ENCODE data around the gene KIF26A. TPM values are rescaled to one million over a fixed set of nuclear protein-coding genes. Genes with fewer than 3 reads are reported as not detected.

KIF26A gene
- polyA plus RNA-seq, 1 of the 3 experiments (the other 2 are of a cell fraction) = 1.7 TPM

GRCh38 chr14:104151026-104151381, 12.6 kb downstream of the KIF26A start (continued):
- no peak for TF ChIP-seq REST (IDR thresholded peaks at IDR 0.05; ENCODE audit: low read depth, low read length)
- no peak for TF ChIP-seq CHD2 (IDR thresholded peaks at IDR 0.05; ENCODE audit: low read length, partially characterized antibody)
- TF ChIP-seq SMC3 (IDR thresholded peaks at IDR 0.05; ENCODE audit: low read depth, low read length) = no peak
- TF ChIP-seq USF2 (IDR thresholded peaks at IDR 0.05; ENCODE audit: borderline replicate concordance, low read depth, low read length) = no peak
- TF ChIP-seq MEF2A (IDR thresholded peaks at IDR 0.05; ENCODE audit: borderline replicate concordance, low read depth) = no peak

- Histone ChIP-seq H3K36me3 (replicated peaks in 1 of 2; ENCODE audit: control insufficient read depth in 1 of 2, insufficient read depth in 2 of 2, low read length in 1 of 2) (no peaks in the 10 kb centered on the region), H3K4me3 (ENCODE audit: low read depth in 2 of 2, low read length in 1 of 2) (no peak overlapping the region), H3K4me2 (no peak overlapping the region), H3K4me1 (ENCODE audit: control insufficient read depth in 1 of 2, insufficient read depth in 2 of 2, low read depth in 1 of 2, low read length in 1 of 2) (peaks cover 16 to 94% of the 10 kb centered on the region in 2 experiments; a peak in 2 of 4 replicates), H3F3A (replicated peaks; ENCODE audit: insufficient read depth) (no peaks in the 10 kb centered on the region), H3K9ac (no peak overlapping the region), H3K27ac (ENCODE audit: low read depth in 2 of 2, low read length in 1 of 2) (peak overlapping the region in 1 of 2 experiments; percentile 13; a peak in 1 of 4 replicates), H4K20me1 (ENCODE audit: insufficient read depth) (no peaks in the 10 kb centered on the region), H3K9me2 (no peaks in the 10 kb centered on the region), H3K27me3 (ENCODE audit: insufficient read depth) (no peaks in the 10 kb centered on the region), H2AFZ (ENCODE audit: low read depth) (no peak overlapping the region), H3K79me2 (ENCODE audit: insufficient read depth) (no peaks in the 10 kb centered on the region), H3K9me3 (no peaks in the 10 kb centered on the region)
- ChIA-PET POLR2A (interaction anchor here (1.4 kb wide), 1 partner anchor 73 kb away, joined by 3 read pairs; no protein-coding TSS in a partner anchor), CTCF (interaction anchor here (0.6 to 7.0 kb wide), 10 partner anchors 12 to 412 kb away, joined by 3 to 48 read pairs (median 5); no protein-coding TSS in a partner anchor)
- TF ChIP-seq SMC3 (IDR thresholded peaks at IDR 0.05; ENCODE audit: low read depth, low read length) (no peak), CHD2 (IDR thresholded peaks at IDR 0.05; ENCODE audit: low read length, partially characterized antibody) (no peak), CTCF (IDR thresholded peaks at IDR 0.05) (no peak), RAD21 (IDR thresholded peaks at IDR 0.05; ENCODE audit: low read length) (no peak), SIN3A (IDR thresholded peaks at IDR 0.05; ENCODE audit: borderline replicate concordance, low read depth, low read length) (no peak), POLR2AphosphoS5 (IDR thresholded peaks at IDR 0.05; ENCODE audit: low read depth, low read length) (no peak), NFIC (IDR thresholded peaks at IDR 0.05; ENCODE audit: borderline replicate concordance) (no peak), GATA2 (CRISPR knock-in tag; IDR thresholded peaks at IDR 0.05) (no peak), USF1 (IDR thresholded peaks at IDR 0.05; ENCODE audit: borderline replicate concordance, low read depth) (no peak), EZH2phosphoT487 (IDR thresholded peaks at IDR 0.05; ENCODE audit: borderline replicate concordance, low read depth) (no peak), GABPA (IDR thresholded peaks at IDR 0.05; ENCODE audit: low read depth) (no peak), MAX (IDR thresholded peaks at IDR 0.05; ENCODE audit: low read depth) (no peak), ELF1 (IDR thresholded peaks at IDR 0.05) (no peak), TEAD4 (IDR thresholded peaks at IDR 0.05; ENCODE audit: borderline replicate concordance, insufficient read depth) (no peak), EP300 (IDR thresholded peaks at IDR 0.05; ENCODE audit: borderline replicate concordance in 1 of 2, low read depth in 1 of 2, low read length in 1 of 2) (no peak), FOXJ3 (CRISPR knock-in tag; IDR thresholded peaks at IDR 0.05) (no peak), NRF1 (IDR thresholded peaks at IDR 0.05; ENCODE audit: low read depth, low read length) (no peak), FOXM1 (IDR thresholded peaks at IDR 0.05; ENCODE audit: low read depth) (no peak), RXRA (IDR thresholded peaks at IDR 0.05; ENCODE audit: borderline replicate concordance, low read depth) (no peak)
- 96% methylated on average over 16 of the region's 34 CpGs for WGBS (ENCODE audit: low lambda C conversion rate)
- DNase-seq = no peak
Measured at GRCh38 chr14:104151566-104152245, 13.3 kb downstream of the KIF26A start.

Data from SK-N-SH (cell line).